Osteoblast (primary cell): ENCODE results near the gene KIFBP. TPM values are rescaled to one million over a fixed set of nuclear protein-coding genes. Genes with fewer than 3 reads are reported as not detected.
A peak's percentile ranks its signal among the peaks of the same experiment; 100 is the strongest.

Experiments used
- DNase-seq: peaks from one replicate; pipeline ENCODE4 v3.0.0; 2011; ENCODE audit warnings: low spot score, mixed read lengths; ENCODE audit not compliant: insufficient read length; ENCODE audit errors: missing footprints
- H2AFZ ChIP-seq: 2 replicates; pipeline ENCODE4 v1.6.0; 2011; ENCODE audit warnings: mild to moderate bottlenecking, low read length
- H3K27ac ChIP-seq: 2 replicates; pipeline ENCODE4 v1.5.1; 2011; ENCODE audit warnings: mild to moderate bottlenecking, low read depth, low read length, moderate library complexity
- H3K27me3 ChIP-seq: 2 replicates; pipeline ENCODE4 v1.6.0; 2012; ENCODE audit warnings: mild to moderate bottlenecking, control low read depth, inconsistent platforms, low read length, moderate library complexity; ENCODE audit not compliant: insufficient read depth
- H3K36me3 ChIP-seq: 2 replicates; pipeline ENCODE4 v1.5.1; 2011; ENCODE audit warnings: mild to moderate bottlenecking, low read length, control low read depth, moderate library complexity; ENCODE audit not compliant: insufficient read depth
- H3K4me1 ChIP-seq: 2 replicates; pipeline ENCODE4 v1.5.1; 2011; ENCODE audit warnings: mild to moderate bottlenecking, low read length, control low read depth, moderate library complexity; ENCODE audit not compliant: insufficient read depth
- H3K4me2 ChIP-seq: 2 replicates; pipeline ENCODE4 v1.6.0; 2011; ENCODE audit warnings: mild to moderate bottlenecking, low read length; ENCODE audit not compliant: insufficient read depth
- H3K4me3 ChIP-seq: fragments of 200-600 bp; sonication (generic); 3 replicates; pipeline ENCODE4 v1.5.1; 2012; ENCODE audit warnings: mild to moderate bottlenecking, low read length, inconsistent platforms; ENCODE audit not compliant: insufficient read depth
- H3K79me2 ChIP-seq: 2 replicates; pipeline ENCODE4 v1.6.0; 2012; ENCODE audit warnings: mild to moderate bottlenecking, low read length, control low read depth, inconsistent platforms; ENCODE audit not compliant: insufficient read depth
- H3K9me3 ChIP-seq: 2 replicates; pipeline ENCODE4 v1.5.1; 2011; ENCODE audit warnings: low read depth, low read length, control low read depth
- H4K20me1 ChIP-seq: 2 replicates; pipeline ENCODE4 v1.6.0; 2012; ENCODE audit warnings: mild to moderate bottlenecking, low read length, control low read depth; ENCODE audit not compliant: insufficient read depth
- total RNA-seq: library from RNA; depleted of rRNA; stranded (reverse); fragments of >200 nt; gene quantifications from 2 replicates; pipeline ENCODE4 v1.2.3, GENCODE V29; 2012
- TF ChIP-seq, protein P1 (sequence below): IDR thresholded peaks from 2 replicates; pipeline ENCODE4 v1.5.1; 2011; ENCODE audit warnings: mild to moderate bottlenecking, low read depth, low read length, moderate library complexity; ENCODE audit errors: extremely low read depth

KIFBP gene
- total RNA-seq, 1 donor, result 30.8 TPM

DNA sequence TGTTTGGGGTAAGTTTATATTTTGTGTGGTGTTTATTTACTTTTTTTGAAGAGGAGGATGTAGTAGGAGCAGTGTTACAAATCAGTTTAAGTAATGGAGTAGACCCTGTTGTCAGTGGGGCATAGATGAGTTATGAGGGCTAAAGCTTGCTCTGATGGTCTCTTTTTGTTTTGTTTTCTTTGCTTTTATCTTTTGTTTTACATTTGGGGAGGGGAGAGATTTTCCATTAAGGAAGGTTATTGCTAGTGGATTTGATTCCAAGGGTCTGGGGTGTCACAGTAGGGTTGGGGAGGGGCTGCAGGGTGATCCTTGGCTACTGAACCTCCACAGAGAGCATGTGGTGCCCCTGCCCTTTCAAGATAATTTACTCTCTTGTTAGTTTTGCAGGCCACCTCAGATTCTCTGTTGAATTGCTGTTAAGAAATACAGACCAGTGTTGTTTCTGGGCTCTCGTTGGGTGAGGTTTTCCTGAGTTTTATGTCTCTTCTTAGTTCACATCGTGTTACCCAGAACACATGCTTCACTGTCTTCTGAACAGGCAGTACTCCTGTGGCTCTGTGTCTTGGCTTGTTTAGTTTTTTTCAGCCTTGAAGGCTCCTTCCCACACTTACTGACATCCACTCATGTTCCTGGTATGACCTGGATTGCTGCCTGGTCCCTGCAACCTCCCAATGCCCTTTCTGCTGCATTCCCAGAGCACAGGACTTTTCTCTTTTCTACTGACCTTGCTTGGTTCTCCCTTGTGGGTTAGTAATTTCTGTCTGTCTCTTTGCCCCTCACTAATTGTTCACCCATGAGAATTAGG is 4.2 kb downstream of the KIFBP start:
- peak overlapping the region; percentile 23 for H3K4me3 ChIP-seq
- H3K36me3 ChIP-seq, result no peaks in the 10 kb centered on the region
- TF ChIP-seq, protein P1, sequence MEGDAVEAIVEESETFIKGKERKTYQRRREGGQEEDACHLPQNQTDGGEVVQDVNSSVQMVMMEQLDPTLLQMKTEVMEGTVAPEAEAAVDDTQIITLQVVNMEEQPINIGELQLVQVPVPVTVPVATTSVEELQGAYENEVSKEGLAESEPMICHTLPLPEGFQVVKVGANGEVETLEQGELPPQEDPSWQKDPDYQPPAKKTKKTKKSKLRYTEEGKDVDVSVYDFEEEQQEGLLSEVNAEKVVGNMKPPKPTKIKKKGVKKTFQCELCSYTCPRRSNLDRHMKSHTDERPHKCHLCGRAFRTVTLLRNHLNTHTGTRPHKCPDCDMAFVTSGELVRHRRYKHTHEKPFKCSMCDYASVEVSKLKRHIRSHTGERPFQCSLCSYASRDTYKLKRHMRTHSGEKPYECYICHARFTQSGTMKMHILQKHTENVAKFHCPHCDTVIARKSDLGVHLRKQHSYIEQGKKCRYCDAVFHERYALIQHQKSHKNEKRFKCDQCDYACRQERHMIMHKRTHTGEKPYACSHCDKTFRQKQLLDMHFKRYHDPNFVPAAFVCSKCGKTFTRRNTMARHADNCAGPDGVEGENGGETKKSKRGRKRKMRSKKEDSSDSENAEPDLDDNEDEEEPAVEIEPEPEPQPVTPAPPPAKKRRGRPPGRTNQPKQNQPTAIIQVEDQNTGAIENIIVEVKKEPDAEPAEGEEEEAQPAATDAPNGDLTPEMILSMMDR, result no peak
- peaks cover 5% of the 10 kb centered on the region for H4K20me1 ChIP-seq
- peaks cover 91% of the 10 kb centered on the region for H3K79me2 ChIP-seq
- H2AFZ ChIP-seq, result no peak overlapping the region
- peaks cover 45% of the 10 kb centered on the region for H3K4me1 ChIP-seq
- peak overlapping the region; percentile 83 for H3K27ac ChIP-seq
- peak overlapping the region; percentile 64 for H3K4me2 ChIP-seq
- no peaks in the 10 kb centered on the region for H3K27me3 ChIP-seq
- no peaks in the 10 kb centered on the region for H3K9me3 ChIP-seq
- peak; percentile 85 for DNase-seq

DNA sequence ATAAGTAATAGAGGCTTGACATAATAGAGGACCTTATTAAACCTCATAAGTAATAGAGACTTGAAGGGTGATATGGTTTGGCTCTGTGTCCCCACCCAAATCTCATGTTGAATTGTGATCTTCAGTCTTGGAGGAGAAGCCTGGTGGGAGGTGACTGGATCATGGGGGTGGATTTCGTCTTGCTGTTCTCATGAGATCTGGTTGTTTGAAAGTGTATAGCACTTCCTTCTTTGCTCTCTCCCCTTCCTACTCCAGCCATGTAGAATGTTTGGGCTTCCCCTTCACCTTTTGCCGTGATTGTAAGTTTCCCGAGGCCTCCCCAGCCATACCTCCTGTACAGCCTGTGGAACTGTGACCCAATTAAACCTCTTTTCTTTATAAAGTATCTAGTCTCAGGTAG is 8.6 kb downstream of the KIFBP start:
- Histone ChIP-seq H3K9me3 (no peaks in the 10 kb centered on the region), H4K20me1 (peaks cover 5% of the 10 kb centered on the region), H3K4me1 (peaks cover 24% of the 10 kb centered on the region), H3K4me3 (no peak overlapping the region), H3K27me3 (no peaks in the 10 kb centered on the region), H3K4me2 (no peak overlapping the region), H2AFZ (no peak overlapping the region), H3K36me3 (peaks cover 17% of the 10 kb centered on the region), H3K79me2 (peaks cover 86% of the 10 kb centered on the region), H3K27ac (peak overlapping the region; percentile 4)
- TF ChIP-seq, protein P1, result no peak
- no peak for DNase-seq

DNA sequence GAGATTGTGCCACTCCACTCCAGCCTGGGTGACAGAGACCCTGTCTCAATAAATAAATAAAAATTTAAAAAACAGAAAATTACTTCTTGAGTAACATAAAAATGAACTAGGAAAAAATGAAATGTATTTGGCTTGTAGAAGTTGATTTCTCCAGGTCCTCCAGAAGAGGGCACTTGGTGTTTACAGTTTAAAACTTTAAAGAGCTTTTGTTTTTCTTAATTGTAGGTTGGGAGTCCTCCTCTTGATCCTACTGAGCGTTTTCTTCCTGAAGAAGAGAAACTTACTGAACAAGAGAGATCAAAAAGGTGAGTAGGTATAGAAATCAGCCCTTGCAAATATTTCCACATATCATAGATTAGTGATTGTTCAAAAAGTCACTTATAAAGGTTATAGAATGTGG is 16.2 kb downstream of the KIFBP start:
- no peak overlapping the region for H3K4me3 ChIP-seq
- H3K79me2 ChIP-seq, result peaks cover 38% of the 10 kb centered on the region
- H3K27me3 ChIP-seq, result no peaks in the 10 kb centered on the region
- H4K20me1 ChIP-seq, result no peaks in the 10 kb centered on the region
- H2AFZ ChIP-seq, result no peak overlapping the region
- H3K4me1 ChIP-seq, result no peaks in the 10 kb centered on the region
- H3K9me3 ChIP-seq, result no peaks in the 10 kb centered on the region
- H3K27ac ChIP-seq, result no peak overlapping the region
- H3K4me2 ChIP-seq, result no peak overlapping the region
- DNase-seq, result no peak
- H3K36me3 ChIP-seq, result peaks cover 37% of the 10 kb centered on the region
- TF ChIP-seq, protein P1, result peak; percentile 60

DNA sequence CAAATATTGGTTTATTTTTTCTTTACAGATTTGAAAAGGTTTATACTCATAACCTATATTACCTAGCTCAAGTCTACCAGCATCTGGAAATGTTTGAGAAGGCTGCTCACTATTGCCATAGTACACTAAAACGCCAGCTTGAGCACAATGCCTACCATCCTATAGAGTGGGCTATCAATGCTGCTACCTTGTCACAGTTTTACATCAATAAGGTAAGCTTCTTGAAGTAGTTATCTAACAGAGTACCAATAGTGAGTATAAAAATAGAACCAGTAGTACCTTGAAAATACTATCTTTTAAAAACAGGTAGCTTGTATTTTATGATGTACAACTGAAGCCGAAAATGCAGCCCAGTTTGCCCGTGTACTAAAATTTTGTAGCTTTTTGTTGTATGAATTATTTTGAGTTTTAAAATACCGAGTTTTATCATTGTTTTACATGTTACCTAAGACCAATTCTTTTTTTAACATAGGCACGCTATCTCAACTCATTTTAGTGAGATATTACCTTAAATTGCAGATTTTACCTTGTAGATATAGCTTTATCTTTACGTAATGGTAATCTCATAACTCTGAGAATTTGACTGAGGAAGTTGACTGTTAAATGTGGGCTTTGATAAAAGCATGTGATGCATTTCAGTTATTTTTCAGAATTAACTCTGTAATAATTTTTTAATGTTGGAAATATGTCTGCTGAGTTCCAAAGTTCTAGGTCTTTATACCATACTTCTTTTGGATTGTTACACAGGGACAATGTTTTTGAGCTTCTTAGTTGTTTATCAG is 17.3 kb downstream of the KIFBP start:
- H3K4me1 ChIP-seq, result no peaks in the 10 kb centered on the region
- TF ChIP-seq, protein P1, result no peak
- no peaks in the 10 kb centered on the region for H3K9me3 ChIP-seq
- no peaks in the 10 kb centered on the region for H4K20me1 ChIP-seq
- H3K4me3 ChIP-seq, result no peak overlapping the region
- H3K79me2 ChIP-seq, result peaks cover 29% of the 10 kb centered on the region
- no peak overlapping the region for H2AFZ ChIP-seq
- H3K36me3 ChIP-seq, result peaks cover 28% of the 10 kb centered on the region
- no peak overlapping the region for H3K4me2 ChIP-seq
- H3K27ac ChIP-seq, result no peak overlapping the region
- no peaks in the 10 kb centered on the region for H3K27me3 ChIP-seq
- no peak for DNase-seq
